NCI-H1694 (cell line): Measurements from ENCODE around the gene FRMD3.
A peak's percentile ranks its signal among the peaks of the same experiment; 100 is the strongest.
"Not testable (repeated sequence)": the region's sequence is repeated elsewhere in the genome, so short reads cannot be mapped to it uniquely, and the experiment has no call there.

ENCODE experiments used
- DNase-seq: peaks from one replicate; lab custom pipeline; 2025; lab: John Stamatoyannopoulos, UW

Gene FRMD3

GRCh38 chr9:83388346-83388745 lies 149.9 kb downstream of the FRMD3 start:
- no peak for DNase-seq

GRCh38 chr9:83387401-83388185 lies 150.6 kb downstream of the FRMD3 start:
- no peak for DNase-seq

GRCh38 chr9:83385317-83385716 lies 152.9 kb downstream of the FRMD3 start:
- DNase-seq: peak; percentile 76

GRCh38 chr9:83384214-83384613 lies 154.0 kb downstream of the FRMD3 start:
- peak; percentile 78 for DNase-seq

- no peak for DNase-seq
Observed at GRCh38 chr9:83383034-83383433, 155.2 kb downstream of the FRMD3 start.

GRCh38 chr9:83382421-83382820 lies 155.8 kb downstream of the FRMD3 start:
- no peak for DNase-seq

- DNase-seq: no peak
Observed at GRCh38 chr9:83379045-83379444, 159.2 kb downstream of the FRMD3 start.

- DNase-seq: no peak
Observed at GRCh38 chr9:83372957-83373356, 165.2 kb downstream of the FRMD3 start.

GRCh38 chr9:83367326-83367725 lies 170.9 kb downstream of the FRMD3 start:
- no peak for DNase-seq

- no peak for DNase-seq
Observed at GRCh38 chr9:83362341-83362995, 175.7 kb downstream of the FRMD3 start.

- DNase-seq: no peak
Observed at GRCh38 chr9:83359039-83359438, 179.2 kb downstream of the FRMD3 start.

GRCh38 chr9:83358493-83358892 lies 179.7 kb downstream of the FRMD3 start:
- not testable (repeated sequence) for DNase-seq

- no peak for DNase-seq
Observed at GRCh38 chr9:83355729-83356151, 182.5 kb downstream of the FRMD3 start.

GRCh38 chr9:83355024-83355444 lies 183.2 kb downstream of the FRMD3 start:
- no peak for DNase-seq

GRCh38 chr9:83349031-83349430 lies 189.2 kb downstream of the FRMD3 start:
- no peak for DNase-seq

- no peak for DNase-seq
Observed at GRCh38 chr9:83346655-83347420, 191.4 kb downstream of the FRMD3 start.

GRCh38 chr9:83343366-83343999 lies 194.7 kb downstream of the FRMD3 start:
- DNase-seq: no peak

GRCh38 chr9:83342731-83343130 lies 195.5 kb downstream of the FRMD3 start:
- DNase-seq: no peak

- no peak for DNase-seq
Observed at GRCh38 chr9:83342006-83342405, 196.2 kb downstream of the FRMD3 start.

GRCh38 chr9:83340451-83340850 lies 197.8 kb downstream of the FRMD3 start:
- no peak for DNase-seq

- DNase-seq: no peak
Observed at GRCh38 chr9:83339435-83339834, 198.8 kb downstream of the FRMD3 start.

- no peak for DNase-seq
Observed at GRCh38 chr9:83336706-83337105, 201.5 kb downstream of the FRMD3 start.
